Cardiac muscle cell (in vitro differentiated cells and primary cell): Measurements from ENCODE around the gene ARL3. TPM values are rescaled to one million over a fixed set of nuclear protein-coding genes. Genes with fewer than 3 reads are reported as not detected.
"Not testable (repeated sequence)": the region's sequence is repeated elsewhere in the genome, so short reads cannot be mapped to it uniquely, and the experiment has no call there.

Experiments
- DNase-seq, 2 donors: peaks; one replicate each; pipeline versions ENCODE4 v3.0.0 to v3.0.0-alpha.2; 2010 to 2017; ENCODE audit warnings: low read depth in 1 of 2, low spot score in 1 of 2
- H3K27ac ChIP-seq: fragments of 200-600 bp; sonication (generic); 2 replicates; pipeline ENCODE4 v1.5.1; 2016
- H3K27me3 ChIP-seq: fragments of 200-600 bp; sonication (generic); 2 replicates; pipeline ENCODE4 v1.6.0; 2016; ENCODE audit warnings: control low read depth
- H3K36me3 ChIP-seq: fragments of 200-600 bp; sonication (generic); 2 replicates; pipeline ENCODE4 v1.5.1; 2016; ENCODE audit warnings: control low read depth
- H3K4me1 ChIP-seq: fragments of 200-600 bp; sonication (generic); 2 replicates; pipeline ENCODE4 v1.8.1; 2017; ENCODE audit warnings: low read depth, mild to moderate bottlenecking, mixed run types
- H3K4me3 ChIP-seq: fragments of 200-600 bp; sonication (generic); 2 replicates; pipeline ENCODE4 v1.5.1; 2016; ENCODE audit warnings: mild to moderate bottlenecking
- H3K9me3 ChIP-seq: fragments of 200-600 bp; sonication (generic); 2 replicates; pipeline ENCODE4 v1.5.1; 2017; ENCODE audit warnings: low read depth, mild to moderate bottlenecking, control low read depth
- polyA plus RNA-seq: library from polyadenylated mRNA; unstranded; fragments of >200 nt; fragmentation: Nextera tagmentation; extraction: Ambion mirVana; gene quantifications from 2 replicates; pipeline ENCODE4 v1.2.1, GENCODE V29; 2016
- total RNA-seq: library from RNA; depleted of rRNA; stranded (reverse); fragments of >200 nt; gene quantifications from 2 replicates; pipeline ENCODE4 v1.2.3, GENCODE V29; 2016
- TF ChIP-seq, protein P1 (sequence below): IDR thresholded peaks from 2 replicates; pipeline ENCODE4 v1.5.1; 2012; ENCODE audit warnings: low read depth, mild to moderate bottlenecking, low read length

ARL3 gene
- total and polyA plus RNA-seq, 2 experiments from 2014 or later = 16.3 to 47.3 TPM

DNA sequence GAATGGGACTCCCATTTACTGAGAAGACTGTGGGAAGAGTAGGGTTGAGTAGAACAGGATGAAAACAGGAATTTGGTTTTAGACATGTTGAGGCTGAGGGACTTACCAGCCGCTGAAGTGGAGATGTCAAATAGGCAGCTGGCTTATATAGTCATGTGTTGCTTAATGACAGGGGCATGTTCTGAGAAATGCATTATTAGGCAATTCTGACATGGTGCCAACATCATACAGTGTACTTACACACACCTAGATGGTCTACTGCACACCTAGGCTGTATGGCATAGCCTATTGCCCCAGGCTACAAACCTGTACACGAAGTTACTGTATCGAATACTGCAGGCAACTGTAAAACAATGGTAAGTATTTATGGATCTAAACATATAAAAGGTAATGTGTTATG lies 17.5 kb downstream of the ARL3 start:
- H3K27ac ChIP-seq = no peak overlapping the region
- TF ChIP-seq, protein P1, sequence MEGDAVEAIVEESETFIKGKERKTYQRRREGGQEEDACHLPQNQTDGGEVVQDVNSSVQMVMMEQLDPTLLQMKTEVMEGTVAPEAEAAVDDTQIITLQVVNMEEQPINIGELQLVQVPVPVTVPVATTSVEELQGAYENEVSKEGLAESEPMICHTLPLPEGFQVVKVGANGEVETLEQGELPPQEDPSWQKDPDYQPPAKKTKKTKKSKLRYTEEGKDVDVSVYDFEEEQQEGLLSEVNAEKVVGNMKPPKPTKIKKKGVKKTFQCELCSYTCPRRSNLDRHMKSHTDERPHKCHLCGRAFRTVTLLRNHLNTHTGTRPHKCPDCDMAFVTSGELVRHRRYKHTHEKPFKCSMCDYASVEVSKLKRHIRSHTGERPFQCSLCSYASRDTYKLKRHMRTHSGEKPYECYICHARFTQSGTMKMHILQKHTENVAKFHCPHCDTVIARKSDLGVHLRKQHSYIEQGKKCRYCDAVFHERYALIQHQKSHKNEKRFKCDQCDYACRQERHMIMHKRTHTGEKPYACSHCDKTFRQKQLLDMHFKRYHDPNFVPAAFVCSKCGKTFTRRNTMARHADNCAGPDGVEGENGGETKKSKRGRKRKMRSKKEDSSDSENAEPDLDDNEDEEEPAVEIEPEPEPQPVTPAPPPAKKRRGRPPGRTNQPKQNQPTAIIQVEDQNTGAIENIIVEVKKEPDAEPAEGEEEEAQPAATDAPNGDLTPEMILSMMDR = no peak
- no peaks in the 10 kb centered on the region for H3K4me1 ChIP-seq
- H3K36me3 ChIP-seq = peaks cover 28% of the 10 kb centered on the region
- no peak overlapping the region for H3K4me3 ChIP-seq
- no peaks in the 10 kb centered on the region for H3K9me3 ChIP-seq
- no peak for DNase-seq
- H3K27me3 ChIP-seq = no peaks in the 10 kb centered on the region

DNA sequence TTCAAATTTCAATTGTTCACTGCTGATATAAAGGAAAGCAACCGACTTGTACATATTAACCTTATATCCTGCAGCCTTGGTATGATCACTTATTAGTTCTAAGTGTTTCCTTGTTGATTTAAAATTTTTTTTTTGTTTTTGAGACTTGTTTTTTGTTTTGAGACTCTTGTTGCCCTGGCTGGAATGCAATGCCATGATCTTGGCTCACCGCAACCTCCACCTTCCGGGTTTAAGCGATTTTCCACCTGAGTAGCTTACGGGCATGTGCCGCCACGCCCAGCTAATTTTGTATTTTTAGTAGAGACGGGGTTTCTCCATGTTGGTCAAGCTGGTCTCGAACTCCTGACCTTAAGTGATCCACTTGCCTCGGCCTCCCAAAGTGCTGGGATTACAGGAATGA lies 18.8 kb downstream of the ARL3 start:
- H3K36me3 ChIP-seq = peaks cover 28% of the 10 kb centered on the region
- not testable (repeated sequence) for H3K4me3 ChIP-seq, H3K9me3 ChIP-seq, H3K27me3 ChIP-seq, DNase-seq, H3K27ac ChIP-seq, H3K4me1 ChIP-seq

DNA sequence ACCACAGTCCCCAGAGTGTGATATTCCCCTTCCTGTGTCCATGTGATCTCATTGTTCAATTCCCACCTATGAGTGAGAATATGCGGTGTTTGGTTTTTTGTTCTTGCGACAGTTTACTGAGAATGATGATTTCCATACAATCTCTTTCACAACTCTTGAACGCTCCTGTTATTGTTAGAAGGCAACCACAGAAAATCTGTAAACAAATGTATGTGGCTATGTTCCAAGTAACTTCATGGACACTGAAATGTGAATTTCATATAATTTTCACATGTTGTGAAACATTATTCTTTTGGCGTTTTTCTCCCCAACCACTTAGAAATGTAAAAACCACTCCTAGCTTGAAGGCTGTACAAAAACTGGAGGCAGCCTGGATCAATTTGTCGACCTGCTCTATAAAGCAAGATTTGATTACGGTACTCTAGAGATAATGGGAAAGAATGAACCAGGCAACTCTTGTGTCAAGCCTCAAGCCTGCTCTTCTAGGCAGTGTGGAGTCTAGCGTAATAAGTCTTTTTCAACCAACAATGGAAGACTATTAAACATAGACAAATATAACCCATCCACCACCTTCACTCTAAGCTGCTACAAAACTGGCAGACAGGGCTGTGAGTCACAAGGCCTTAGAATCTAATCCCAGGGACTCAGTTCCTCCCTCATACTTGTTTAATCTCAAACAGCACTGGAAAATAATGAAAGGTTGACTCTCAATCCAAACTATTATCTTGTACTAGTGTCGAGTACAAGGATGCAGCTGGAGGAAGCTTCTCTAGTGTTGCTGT lies 22.7 kb downstream of the ARL3 start:
- no peak overlapping the region for H3K27ac ChIP-seq
- TF ChIP-seq, protein P1 = no peak

DNA sequence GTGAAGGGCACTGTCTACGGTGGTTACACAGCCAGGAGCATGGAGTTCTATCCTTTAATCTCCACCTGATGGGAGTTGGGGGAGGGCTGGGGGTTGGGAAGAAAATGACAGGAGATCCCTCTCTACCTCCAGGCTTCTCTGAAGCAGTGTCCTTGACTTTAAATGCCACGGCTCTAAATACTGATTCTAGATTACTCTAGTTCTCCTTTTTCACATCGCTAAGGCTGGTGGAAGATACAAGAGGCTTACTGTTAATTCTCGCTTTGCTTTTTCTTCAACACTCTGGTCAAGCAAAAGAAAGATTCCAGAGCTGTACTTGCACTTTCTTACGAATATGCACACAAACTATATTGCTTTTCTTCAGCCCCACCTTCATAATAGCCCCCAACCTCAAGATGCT lies 30.5 kb downstream of the ARL3 start:
- Histone ChIP-seq H3K36me3 (peaks cover 6% of the 10 kb centered on the region), H3K27me3 (no peaks in the 10 kb centered on the region), H3K4me1 (peaks cover 9% of the 10 kb centered on the region), H3K4me3 (no peak overlapping the region), H3K9me3 (no peaks in the 10 kb centered on the region), H3K27ac (no peak overlapping the region)
- no peak for DNase-seq
- TF ChIP-seq, protein P1 = no peak

More for the DNA sequence above, 22.7 kb downstream of the ARL3 start:
- peak in 1 of 2 donors; percentile 76 for DNase-seq
- Histone ChIP-seq H3K36me3 (peaks cover 14% of the 10 kb centered on the region), H3K9me3 (no peaks in the 10 kb centered on the region), H3K4me1 (no peaks in the 10 kb centered on the region), H3K4me3 (no peak overlapping the region), H3K27me3 (no peaks in the 10 kb centered on the region)

DNA sequence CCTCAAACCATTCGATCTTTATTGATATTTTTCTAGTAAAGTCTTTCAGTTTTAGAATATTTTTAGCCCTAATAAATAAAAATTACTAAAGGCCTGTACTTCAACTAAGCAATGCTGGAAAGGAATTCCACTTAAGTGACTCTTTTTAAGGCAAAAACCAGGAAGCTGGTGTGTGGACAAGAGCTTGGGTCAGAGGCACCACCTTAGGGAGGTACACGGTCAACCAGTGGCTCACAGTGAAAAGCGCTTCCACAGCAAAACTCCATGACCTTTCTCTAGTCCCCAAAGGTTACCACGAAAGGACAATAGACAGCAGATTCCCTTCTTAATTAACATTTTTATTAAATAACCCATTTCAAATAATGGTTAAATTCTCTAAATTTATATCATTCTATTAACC lies 31.2 kb downstream of the ARL3 start:
- Histone ChIP-seq H3K4me1 (peaks cover 16% of the 10 kb centered on the region), H3K9me3 (no peaks in the 10 kb centered on the region), H3K4me3 (no peak overlapping the region), H3K27me3 (no peaks in the 10 kb centered on the region), H3K27ac (no peak overlapping the region), H3K36me3 (peaks cover 6% of the 10 kb centered on the region)
- TF ChIP-seq, protein P1 = no peak
- DNase-seq = no peak

DNA sequence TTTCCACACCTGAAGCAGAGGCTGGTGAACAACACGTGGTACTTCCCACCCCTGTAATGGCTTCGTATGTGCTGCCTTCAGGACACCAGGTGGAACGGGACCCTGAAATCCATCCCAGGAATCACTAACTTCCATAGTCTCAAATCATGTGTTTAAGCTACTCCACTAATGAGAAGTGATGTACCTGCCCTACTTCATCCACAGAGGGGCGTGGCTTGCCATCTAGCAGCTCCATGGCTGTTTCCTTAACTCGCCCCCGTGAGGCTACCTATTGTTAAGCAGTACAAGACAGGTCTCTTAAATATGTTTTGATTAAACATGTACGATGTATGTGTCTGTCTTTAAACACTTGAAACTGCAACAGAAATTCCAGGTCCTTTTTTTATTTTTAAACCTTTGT lies 31.8 kb downstream of the ARL3 start:
- H3K36me3 ChIP-seq = peaks cover 6% of the 10 kb centered on the region
- peaks cover 22% of the 10 kb centered on the region for H3K4me1 ChIP-seq
- H3K4me3 ChIP-seq = no peak overlapping the region
- H3K27me3 ChIP-seq = no peaks in the 10 kb centered on the region
- TF ChIP-seq, protein P1 = no peak
- no peaks in the 10 kb centered on the region for H3K9me3 ChIP-seq
- H3K27ac ChIP-seq = no peak overlapping the region
- DNase-seq = no peak
